ENCODE measurements around the gene TFEC.

The TFEC gene

GRCh38 chr7:115914951-115915350 is 115.6 kb downstream of the TFEC start:
- no peak for DNase-seq

GRCh38 chr7:115911465-115911864 is 119.1 kb downstream of the TFEC start:
- no peak for DNase-seq

- DNase-seq, result peak; percentile 24
Measured at GRCh38 chr7:115910541-115911164, 119.9 kb downstream of the TFEC start.

GRCh38 chr7:115906731-115907130 is 123.8 kb downstream of the TFEC start:
- DNase-seq, result no peak

GRCh38 chr7:115889669-115889984 is 140.9 kb downstream of the TFEC start:
- DNase-seq, result no peak

- DNase-seq, result no peak
Measured at GRCh38 chr7:115888981-115889668, 141.4 kb downstream of the TFEC start.

GRCh38 chr7:115885550-115885949 is 145.0 kb downstream of the TFEC start:
- DNase-seq, result no peak

Measured in DMS 273 treated with DMSO at 0.1 percent for 48 hours (cell line).